NCI-H1105 treated with DMSO at 0.1 percent for 48 hours (cell line): ENCODE data around the gene SCLY.

Experiments used
- DNase-seq: peaks from one replicate; lab custom pipeline; 2025; lab: John Stamatoyannopoulos, UW

Gene SCLY

DNA sequence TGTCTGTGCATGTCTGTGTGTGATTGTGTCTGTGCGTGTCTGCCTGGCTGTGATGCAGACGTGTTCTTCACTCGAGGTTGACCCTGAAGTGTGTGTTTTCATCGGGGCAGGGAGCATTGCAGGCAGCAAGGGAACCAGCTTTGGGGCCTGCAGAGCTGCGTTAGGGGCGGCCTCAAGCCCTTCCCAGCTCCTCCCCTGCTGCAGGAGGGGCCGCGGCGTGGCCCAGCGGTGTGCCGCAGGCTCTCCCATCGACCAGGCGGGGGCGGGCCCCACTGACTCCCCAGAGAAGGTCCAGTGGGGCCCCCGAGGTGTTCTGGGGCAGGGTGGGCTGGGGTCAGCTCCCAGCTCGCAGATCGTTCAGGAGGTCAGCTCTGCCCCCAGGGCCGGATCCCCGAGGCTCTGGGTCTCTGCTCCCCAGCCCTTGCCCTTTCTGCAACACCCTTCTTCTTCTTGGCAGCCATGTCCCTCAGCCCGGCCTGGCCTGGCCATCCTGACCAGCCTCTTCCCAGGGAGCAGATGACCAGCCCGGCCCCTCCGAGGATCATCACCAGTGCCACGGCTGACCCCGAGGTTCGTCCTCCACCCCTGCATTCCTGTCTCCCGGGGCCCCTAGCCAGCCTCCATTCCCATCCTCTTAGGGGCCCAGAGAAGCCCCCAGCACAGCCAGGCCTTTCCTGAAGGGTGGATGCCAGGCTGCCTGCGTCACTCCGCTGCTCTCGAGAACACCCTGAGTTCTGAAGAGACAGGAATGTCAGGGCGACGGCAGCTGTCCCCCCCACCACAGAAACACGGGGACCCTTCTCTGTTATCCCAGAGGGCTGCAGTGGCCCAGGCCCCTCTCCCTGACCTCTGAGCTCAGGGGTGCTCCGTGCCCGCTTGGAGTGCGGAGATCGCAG, 66.6 kb downstream of the SCLY start:
- no peak for DNase-seq

DNA sequence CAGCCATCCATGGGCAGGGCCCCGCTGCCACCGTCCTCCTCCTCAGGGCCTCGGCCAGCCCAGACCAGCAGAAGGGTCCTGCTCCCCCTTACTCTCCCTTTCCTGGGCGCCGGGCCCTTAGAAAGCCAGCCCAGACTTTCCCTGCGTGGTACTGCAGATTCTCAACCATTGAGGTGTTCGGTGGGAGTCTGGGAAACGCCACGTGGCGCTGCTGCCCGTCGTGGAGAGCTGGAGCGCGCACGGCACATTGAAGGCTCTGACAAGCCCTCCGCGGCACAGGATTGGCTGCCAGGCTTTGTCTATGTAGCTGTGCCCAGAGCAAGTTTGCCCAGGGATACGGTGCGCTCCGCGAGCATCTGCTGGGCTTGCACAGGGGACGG, 67.2 kb downstream of the SCLY start:
- no peak for DNase-seq

DNA sequence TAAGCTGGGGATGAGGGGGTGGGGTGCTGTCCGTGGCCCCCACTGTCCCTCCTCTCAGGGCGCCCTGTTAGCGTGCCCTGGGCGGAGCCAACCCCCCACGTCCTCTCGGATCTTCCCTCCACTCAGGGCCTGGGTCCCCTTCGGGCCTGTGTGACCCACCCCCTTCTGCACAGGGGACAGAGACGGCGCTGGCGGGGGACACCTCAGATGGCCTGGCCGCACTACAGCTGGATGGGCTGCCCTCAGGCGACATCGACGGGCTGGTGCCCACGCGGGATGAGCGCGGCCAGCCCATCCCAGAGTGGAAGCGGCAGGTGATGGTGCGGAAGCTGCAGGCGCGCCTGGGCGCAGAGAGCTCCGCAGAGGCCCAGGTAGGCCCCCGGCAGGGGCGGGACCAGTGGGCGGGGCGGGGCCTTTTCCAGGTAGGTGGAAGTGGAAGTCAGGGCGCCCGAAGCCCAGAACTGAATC, 67.8 kb downstream of the SCLY start:
- no peak for DNase-seq

DNA sequence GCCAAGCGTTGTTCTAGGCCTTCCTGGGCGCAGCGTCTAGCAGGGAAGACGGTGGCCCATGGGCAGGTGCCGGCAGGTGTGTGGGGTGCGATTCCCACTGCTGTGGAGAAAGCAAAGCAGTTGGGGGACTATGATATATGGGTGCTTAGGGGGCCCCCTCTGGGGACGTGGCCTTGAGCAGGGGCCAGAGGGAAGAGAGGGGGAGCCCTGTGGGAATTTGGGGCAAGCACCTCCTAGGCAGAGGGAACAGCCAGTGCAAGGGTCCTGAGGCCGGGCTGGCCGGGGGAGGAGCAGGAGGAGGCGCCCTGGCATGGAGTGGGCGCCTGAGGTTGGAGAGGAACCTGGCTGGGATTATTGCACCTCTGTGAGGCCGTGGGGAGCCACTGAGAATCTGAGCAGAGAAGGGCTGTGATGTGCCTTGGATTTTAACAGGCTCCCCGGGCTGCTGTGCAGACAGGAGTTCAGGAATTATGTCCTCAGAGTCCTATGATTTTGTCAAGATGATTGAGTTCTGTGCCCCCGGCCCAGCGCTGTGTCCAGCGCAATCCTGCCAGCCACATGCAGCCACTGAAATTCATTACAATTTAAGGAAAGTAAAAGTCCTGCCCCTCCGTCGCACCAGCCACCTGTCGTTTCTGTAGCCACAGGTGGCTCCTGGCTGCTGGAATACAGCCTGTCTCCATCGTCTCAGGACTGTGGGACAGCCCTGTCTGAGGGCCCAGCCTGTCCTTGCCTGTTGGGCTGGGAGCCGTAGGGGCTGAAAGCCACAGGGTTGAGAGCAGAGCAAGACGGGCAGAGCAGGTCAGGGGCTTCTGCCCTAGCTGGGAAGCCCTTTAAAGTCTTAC, 68.6 kb downstream of the SCLY start:
- no peak for DNase-seq

DNA sequence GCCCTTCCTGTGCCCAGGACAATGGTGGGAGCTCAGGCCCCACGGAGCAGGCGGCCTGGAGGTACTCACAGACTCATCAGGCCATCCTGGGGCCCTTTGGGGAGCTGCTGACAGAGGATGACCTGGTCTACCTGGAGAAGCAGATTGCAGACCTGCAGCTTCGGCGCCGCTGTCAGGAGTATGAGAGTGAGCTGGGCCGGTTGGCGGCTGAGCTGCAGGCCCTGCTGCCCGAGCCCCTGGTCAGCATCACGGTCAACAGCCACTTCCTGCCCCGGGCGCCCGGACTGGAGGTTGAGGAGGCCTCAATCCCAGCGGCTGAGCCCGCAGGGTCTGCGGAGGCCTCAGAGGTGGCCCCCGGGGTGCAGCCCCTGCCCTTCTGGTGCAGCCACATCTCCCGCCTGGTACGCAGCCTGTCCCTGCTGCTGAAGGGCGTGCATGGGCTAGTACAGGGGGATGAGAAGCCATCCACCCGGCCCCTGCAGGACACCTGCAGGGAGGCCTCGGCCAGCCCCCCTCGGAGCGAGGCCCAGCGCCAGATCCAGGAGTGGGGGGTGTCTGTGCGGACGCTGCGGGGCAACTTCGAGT, 69.4 kb downstream of the SCLY start:
- DNase-seq = no peak

GRCh38 chr2:238130696-238131628, 70.2 kb downstream of the SCLY start:
- no peak for DNase-seq

- DNase-seq = no peak
Measured at GRCh38 chr2:238131761-238132462, 71.1 kb downstream of the SCLY start.

- no peak for DNase-seq
Measured at GRCh38 chr2:238132463-238133450, 72.0 kb downstream of the SCLY start.

DNA sequence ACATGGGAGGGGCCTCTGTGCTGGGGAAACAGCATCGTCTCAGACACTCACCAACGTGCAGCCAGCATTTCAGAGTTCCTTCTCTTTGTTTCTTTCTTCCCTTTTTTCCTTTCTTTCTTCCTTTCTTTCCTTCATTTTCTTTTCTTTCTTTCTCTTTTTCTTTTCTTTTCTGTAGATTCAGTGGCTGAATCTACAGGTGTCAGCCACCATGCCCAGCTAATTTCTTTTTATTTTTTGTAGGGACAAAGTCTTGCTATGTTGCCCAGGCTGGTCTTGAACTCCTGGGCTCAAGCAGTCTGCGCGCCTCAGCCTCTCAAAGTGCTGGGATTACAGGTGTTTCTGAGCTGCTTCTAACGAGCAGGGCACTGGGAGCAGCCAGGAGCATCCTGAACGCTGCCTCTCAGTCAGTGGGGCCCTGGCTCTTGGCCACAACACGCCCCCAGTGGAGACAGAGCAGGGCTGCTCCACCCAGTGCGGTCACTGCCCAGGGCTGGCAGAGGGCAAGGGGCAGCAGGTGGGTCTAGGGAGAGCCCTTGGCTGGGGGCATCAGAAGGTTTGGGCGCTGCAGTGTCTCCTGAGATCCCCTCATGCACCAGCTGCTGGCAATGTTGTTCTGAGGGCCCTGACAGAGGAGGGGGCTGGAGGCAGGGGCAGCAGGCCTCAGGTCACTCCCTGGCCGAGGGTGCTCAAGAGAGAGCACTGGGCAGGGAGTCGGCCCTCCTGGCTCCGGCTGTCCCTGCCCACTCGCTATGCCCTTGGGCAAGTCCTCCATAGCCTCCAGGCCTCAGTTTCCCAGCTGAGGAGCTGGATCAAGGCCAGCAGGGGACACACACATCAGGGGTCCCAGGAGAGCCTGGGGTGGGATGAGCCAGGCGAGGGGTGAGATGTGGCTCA, 72.9 kb downstream of the SCLY start:
- DNase-seq = no peak

- no peak for DNase-seq
Measured at GRCh38 chr2:238134393-238134785, 73.6 kb downstream of the SCLY start.

- DNase-seq = no peak
Measured at GRCh38 chr2:238135601-238136150, 74.9 kb downstream of the SCLY start.

- no peak for DNase-seq
Measured at GRCh38 chr2:238136820-238137537, 76.2 kb downstream of the SCLY start.

DNA sequence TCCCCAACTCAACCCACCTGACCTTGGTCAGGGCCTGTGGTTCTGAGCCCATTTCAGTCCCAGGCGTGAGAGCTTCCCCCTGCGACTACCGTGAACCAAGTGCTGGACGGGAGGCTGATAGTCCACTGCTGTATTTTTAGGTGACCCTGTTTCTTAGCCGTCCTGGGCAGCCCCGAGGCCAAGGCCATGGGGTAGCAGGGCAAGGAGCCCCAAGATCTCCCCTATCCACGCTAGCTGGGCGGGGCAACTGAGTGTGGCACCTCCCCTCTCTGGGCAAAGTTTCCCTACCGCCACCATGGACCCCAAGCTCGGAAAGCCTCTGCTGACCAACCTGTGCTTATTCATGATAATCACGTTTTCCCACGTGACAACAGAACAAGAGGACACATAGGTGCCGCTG, 77.1 kb downstream of the SCLY start:
- no peak for DNase-seq

- DNase-seq = no peak
Measured at GRCh38 chr2:238138331-238139195, 77.8 kb downstream of the SCLY start, which contains the start of gene KLHL30. Gene KLHL30 (plus strand): TSS chr2:238138668. CDS start chr2:238140755, 2,087 bp downstream.

GRCh38 chr2:238139196-238140039, 78.6 kb downstream of the SCLY start:
- DNase-seq = no peak

- DNase-seq = no peak
Measured at GRCh38 chr2:238140040-238140439, 79.2 kb downstream of the SCLY start.
